ENCODE measurements around the gene DTX1. TPM values are rescaled to one million over a fixed set of nuclear protein-coding genes. Genes with fewer than 3 reads are reported as not detected.

Gene DTX1
- total RNA-seq, 1 experiment from 2014 or later: 3.0 TPM

GRCh38 chr12:113088037-113088436 lies 31.5 kb downstream of the DTX1 start:
- WGBS (ENCODE audit: extremely low coverage, insufficient read length, low lambda C conversion rate): no CpG with 5 or more reads among the region's 3 CpGs
- Mint-ChIP-seq H3K36me3 (ENCODE audit: insufficient read depth in 1 of 3, low read depth in 3 of 3) (no peaks in the 10 kb centered on the region; a peak in 1 of 7 replicates), H3K4me3 (no peak overlapping the region), H3K9me3 (no peaks in the 10 kb centered on the region; a peak in 1 of 5 replicates), H3K27me3 (ENCODE audit: low read depth) (peaks cover 28% of the 10 kb centered on the region), H3K27ac (no peak overlapping the region), H3K4me1 (peaks cover 16 to 25% of the 10 kb centered on the region in 2 experiments)
- Histone ChIP-seq H4K91ac (ENCODE audit: insufficient read length, low read depth, low read length) (no peak overlapping the region), H3K4ac (ENCODE audit: low read depth, low read length) (no peak overlapping the region), H3K23me2 (ENCODE audit: insufficient read length, low read depth, low read length, poor library complexity, severe bottlenecking) (no peaks in the 10 kb centered on the region), H3K23ac (ENCODE audit: insufficient read length, low read depth, low read length) (no peak overlapping the region), H4K8ac (replicated peaks; ENCODE audit: insufficient read length, low read depth, low read length) (no peak overlapping the region), H3K14ac (ENCODE audit: insufficient read depth, low read length) (no peak overlapping the region), H3K79me1 (ENCODE audit: insufficient read depth, low read depth, low read length, poor library complexity, severe bottlenecking) (no peaks in the 10 kb centered on the region), H2BK20ac (ENCODE audit: low read depth, low read length, poor library complexity, severe bottlenecking) (no peak overlapping the region), H2AK5ac (ENCODE audit: insufficient read length, low read length) (no peak overlapping the region), H3K79me2 (ENCODE audit: insufficient read depth, low read length) (no peaks in the 10 kb centered on the region), H2BK12ac (ENCODE audit: insufficient read length, low read depth, low read length) (no peak overlapping the region), H3K9ac (ENCODE audit: extremely low read depth, insufficient read length, low read length) (no peak overlapping the region), H3K56ac (ENCODE audit: insufficient read length, low read depth, low read length) (no peak overlapping the region), H3K27ac (ENCODE audit: insufficient read length, low read depth, low read length) (no peak overlapping the region), H4K20me1 (ENCODE audit: control insufficient read depth, insufficient read depth, insufficient read length) (no peaks in the 10 kb centered on the region), H2AFZ (ENCODE audit: low read length) (no peak overlapping the region), H3K9me3 (ENCODE audit: control insufficient read depth, low read depth, low read length) (no peaks in the 10 kb centered on the region), H3K4me1 (ENCODE audit: insufficient read depth, low read length) (no peaks in the 10 kb centered on the region), H3K4me2 (ENCODE audit: insufficient read depth, insufficient read length, low read length) (no peak overlapping the region), H2BK120ac (ENCODE audit: low read depth, low read length, poor library complexity, severe bottlenecking) (no peak overlapping the region), H3T11ph (ENCODE audit: low read length) (no peak overlapping the region), H2BK5ac (ENCODE audit: insufficient read length, low read length) (no peak overlapping the region), H3K27me3 (ENCODE audit: insufficient read depth, low read length) (no peaks in the 10 kb centered on the region), H3K18ac (ENCODE audit: insufficient read length, low read depth, low read length) (no peak overlapping the region), H2BK15ac (ENCODE audit: low read depth, low read length) (no peak overlapping the region), H4K5ac (ENCODE audit: insufficient read length, low read depth, low read length) (no peak overlapping the region)
- TF ChIP-seq CTCF (conservative IDR thresholded peaks at IDR 0.05): no peak
- no peak for DNase-seq

Data from H9 (cell line).